WTC11 (cell line): Measurements from ENCODE around the gene TOP2B. TPM values are rescaled to one million over a fixed set of nuclear protein-coding genes. Genes with fewer than 3 reads are reported as not detected.

Source experiments
- ATAC-seq: fragments of 200-7000 bp; cut with Tn5 transposase; 2 replicates; pipeline ENCODE4 v1.10.0; 2021; ENCODE audit warnings: mild to moderate bottlenecking, moderate library complexity
- CTCF ChIA-PET: fragments of 300-600 bp; sonication (Branson Sonifier 250); formaldehyde crosslinking; loops from one replicate; lab custom pipeline; 2021; ENCODE audit warnings: antibody characterized with exemption; lab: Charles Lee
- POLR2A ChIA-PET: fragments of 350-600 bp; sonication (Branson Sonifier 250); formaldehyde crosslinking; loops from one replicate; lab custom pipeline; 2021; ENCODE audit warnings: antibody characterized with exemption; lab: Charles Lee
- DNase-seq: peaks from one replicate; pipeline ENCODE4 v3.0.0; 2021; ENCODE audit warnings: low spot score
- H3K27ac Mint-ChIP-seq: 2 replicates; pipeline ENCODE4 v1.8.0; 2021; ENCODE audit warnings: mixed read lengths
- H3K27me3 Mint-ChIP-seq: 2 replicates; pipeline ENCODE4 v1.8.0; 2021; ENCODE audit warnings: low read depth, mild to moderate bottlenecking, moderate library complexity, mixed read lengths
- H3K36me3 Mint-ChIP-seq: 2 replicates; pipeline ENCODE4 v1.8.0; 2021; ENCODE audit warnings: mixed read lengths
- H3K4me1 Mint-ChIP-seq: 2 replicates; pipeline ENCODE4 v1.8.0; 2022; ENCODE audit warnings: mixed read lengths
- H3K4me3 Mint-ChIP-seq: 2 replicates; pipeline ENCODE4 v1.8.0; 2021; ENCODE audit warnings: mild to moderate bottlenecking, moderate library complexity, mixed read lengths
- H3K9me3 Mint-ChIP-seq: 2 replicates; pipeline ENCODE4 v1.8.0; 2021; ENCODE audit warnings: mixed read lengths
- ATF3 ChIP-seq: sonication (generic); formaldehyde crosslinking; conservative IDR thresholded peaks from 2 replicates; pipeline ENCODE4 v1.8.1; 2022; ENCODE audit warnings: mild to moderate bottlenecking, missing genetic modification reagents
- CBFB ChIP-seq: sonication (generic); formaldehyde crosslinking; IDR thresholded peaks from 2 replicates; pipeline ENCODE4 v1.8.1; 2022; ENCODE audit warnings: mild to moderate bottlenecking, low read depth, missing genetic modification reagents
- CREM ChIP-seq: sonication (generic); formaldehyde crosslinking; IDR thresholded peaks from 2 replicates; pipeline ENCODE4 v1.8.1; 2022; ENCODE audit warnings: mild to moderate bottlenecking, missing genetic modification reagents, moderate library complexity
- E2F4 ChIP-seq: sonication (generic); formaldehyde crosslinking; IDR thresholded peaks from 2 replicates; pipeline ENCODE4 v1.8.1; 2022; ENCODE audit warnings: low read depth, mild to moderate bottlenecking, moderate library complexity, missing genetic modification reagents, borderline replicate concordance
- E2F5 ChIP-seq: sonication (generic); formaldehyde crosslinking; IDR thresholded peaks from 2 replicates; pipeline ENCODE4 v1.8.1; 2022; ENCODE audit warnings: mild to moderate bottlenecking, moderate library complexity, missing genetic modification reagents
- EMX1 ChIP-seq: fragments of 250-450 bp; sonication (Bioruptor Pico); IDR thresholded peaks from 2 replicates; pipeline ENCODE4 v1.8.0; 2021; ENCODE audit warnings: mild to moderate bottlenecking
- ETV6 ChIP-seq: sonication (generic); formaldehyde crosslinking; IDR thresholded peaks from 2 replicates; pipeline ENCODE4 v1.8.1; 2022; ENCODE audit warnings: mild to moderate bottlenecking, missing genetic modification reagents
- GTF2I ChIP-seq: fragments of 250-450 bp; sonication (Bioruptor Pico); conservative IDR thresholded peaks from 2 replicates; pipeline ENCODE4 v1.4.0; 2021; ENCODE audit warnings: mild to moderate bottlenecking
- IRF1 ChIP-seq: sonication (generic); formaldehyde crosslinking; IDR thresholded peaks from 2 replicates; pipeline ENCODE4 v1.8.0; 2023; ENCODE audit warnings: missing genetic modification reagents
- IRF2 ChIP-seq: sonication (generic); formaldehyde crosslinking; IDR thresholded peaks from 2 replicates; pipeline ENCODE4 v1.8.0; 2022; ENCODE audit warnings: low read depth, missing genetic modification reagents, borderline replicate concordance
- JAZF1 ChIP-seq: fragments of 250-450 bp; sonication (Bioruptor Pico); IDR thresholded peaks from 2 replicates; pipeline ENCODE4 v1.9.0; 2021; ENCODE audit warnings: moderate library complexity, mild to moderate bottlenecking, inconsistent platforms
- KAT7 ChIP-seq: sonication (generic); formaldehyde crosslinking; IDR thresholded peaks from 2 replicates; pipeline ENCODE4 v1.8.1; 2023; ENCODE audit warnings: missing genetic modification reagents, mild to moderate bottlenecking, borderline replicate concordance
- NR2C2 ChIP-seq: sonication (generic); formaldehyde crosslinking; IDR thresholded peaks from 2 replicates; pipeline ENCODE4 v1.8.0; 2022; ENCODE audit warnings: mild to moderate bottlenecking, missing genetic modification reagents
- PREB ChIP-seq: sonication (generic); formaldehyde crosslinking; IDR thresholded peaks from 2 replicates; pipeline ENCODE4 v1.8.1; 2022; ENCODE audit warnings: mild to moderate bottlenecking, missing genetic modification reagents, moderate library complexity, borderline replicate concordance
- SOX15 ChIP-seq: fragments of 250-450 bp; sonication (Bioruptor Pico); IDR thresholded peaks from 2 replicates; pipeline ENCODE4 v1.9.0; 2021; ENCODE audit warnings: mild to moderate bottlenecking
- STAT6 ChIP-seq: sonication (generic); formaldehyde crosslinking; conservative IDR thresholded peaks from 2 replicates; pipeline ENCODE4 v1.8.1; 2023; ENCODE audit warnings: mild to moderate bottlenecking, low read depth, missing genetic modification reagents, moderate library complexity
- ZBTB43 ChIP-seq: sonication (generic); formaldehyde crosslinking; IDR thresholded peaks from 2 replicates; pipeline ENCODE4 v1.8.1; 2023; ENCODE audit warnings: mild to moderate bottlenecking, missing genetic modification reagents
- ZNF121 ChIP-seq: sonication (generic); formaldehyde crosslinking; IDR thresholded peaks from 2 replicates; pipeline ENCODE4 v1.8.0; 2023; ENCODE audit warnings: missing genetic modification reagents
- ZNF396 ChIP-seq: fragments of 250-450 bp; sonication (Bioruptor Pico); IDR thresholded peaks from 2 replicates; pipeline ENCODE4 v1.8.0; 2021; ENCODE audit warnings: mild to moderate bottlenecking, moderate library complexity, borderline replicate concordance
- ZNF416 ChIP-seq: fragments of 250-450 bp; sonication (Bioruptor Pico); IDR thresholded peaks from 2 replicates; pipeline ENCODE4 v1.9.0; 2021; ENCODE audit warnings: mild to moderate bottlenecking, inconsistent platforms
- ZNF423 ChIP-seq: fragments of 250-450 bp; sonication (Bioruptor Pico); IDR thresholded peaks from 2 replicates; pipeline ENCODE4 v2.1.2; 2022; ENCODE audit warnings: mild to moderate bottlenecking, moderate library complexity
- ZNF512 ChIP-seq: sonication (generic); formaldehyde crosslinking; IDR thresholded peaks from 2 replicates; pipeline ENCODE4 v1.8.1; 2022; ENCODE audit warnings: missing genetic modification reagents, borderline replicate concordance
- total RNA-seq: library from RNA; stranded (reverse); gene quantifications from 3 replicates; pipeline ENCODE4 v1.2.3, GENCODE V29; 2021

TOP2B gene
- total RNA-seq, 1 experiment from 2014 or later, result 151 TPM

GRCh38 chr3:25655659-25656058 lies 9.0 kb downstream of the TOP2B start (continued):
- no peak for TF ChIP-seq KAT7 (CRISPR knock-in tag)
- no peak for TF ChIP-seq ZBTB43 (CRISPR knock-in tag)
- no peak for TF ChIP-seq ZNF416 (CRISPR knock-in tag)
- no peak for TF ChIP-seq ZNF121 (CRISPR knock-in tag)
- TF ChIP-seq GTF2I (CRISPR knock-in tag), result no peak
- no peak for TF ChIP-seq CREM
- TF ChIP-seq IRF2 (CRISPR knock-in tag), result no peak
- TF ChIP-seq SOX15 (CRISPR knock-in tag), result no peak
- TF ChIP-seq PREB (CRISPR knock-in tag), result no peak
- no peak for TF ChIP-seq NR2C2 (CRISPR knock-in tag)
- TF ChIP-seq, all 79 proteins: peak for 0

GRCh38 chr3:25654576-25654975 lies 10.1 kb downstream of the TOP2B start:
- Mint-ChIP-seq H3K27ac (peak overlapping the region; percentile 18), H3K9me3 (peaks cover 9% of the 10 kb centered on the region)

More at GRCh38 chr3:25654576-25654975, 10.1 kb downstream of the TOP2B start:
- no peak for DNase-seq
- H3K4me1 Mint-ChIP-seq, result peaks cover 47% of the 10 kb centered on the region
- ChIA-PET POLR2A (no interaction called here), CTCF (interaction anchor here (0.8 kb wide), 1 partner anchor 250 kb away, joined by 3 read pairs; no protein-coding TSS in a partner anchor)
- no peak overlapping the region for H3K4me3 Mint-ChIP-seq
- peaks cover 12% of the 10 kb centered on the region for H3K36me3 Mint-ChIP-seq
- TF ChIP-seq EMX1 (CRISPR knock-in tag), result no peak
- no peak for TF ChIP-seq ZNF512
- no peak for TF ChIP-seq E2F4 (CRISPR knock-in tag)
- TF ChIP-seq JAZF1 (CRISPR knock-in tag), result no peak
- TF ChIP-seq STAT6 (CRISPR knock-in tag), result no peak
- TF ChIP-seq NR2C2 (CRISPR knock-in tag), result no peak
- no peak for TF ChIP-seq E2F5 (CRISPR knock-in tag)
- TF ChIP-seq ETV6, result no peak
- TF ChIP-seq IRF1 (CRISPR knock-in tag), result no peak
- no peak for TF ChIP-seq ZNF423 (CRISPR knock-in tag)
- no peak for TF ChIP-seq CBFB (CRISPR knock-in tag)
- TF ChIP-seq ZNF396 (CRISPR knock-in tag), result no peak
- TF ChIP-seq ATF3 (CRISPR knock-in tag), result no peak
- no peaks in the 10 kb centered on the region for H3K27me3 Mint-ChIP-seq
- no peak for ATAC-seq
